SIG-M5 (cell line): Measurements from ENCODE around the gene SEC14L5.

Source experiments
- DNase-seq: peaks from one replicate; lab custom pipeline; 2025; lab: John Stamatoyannopoulos, UW

The SEC14L5 gene

DNA sequence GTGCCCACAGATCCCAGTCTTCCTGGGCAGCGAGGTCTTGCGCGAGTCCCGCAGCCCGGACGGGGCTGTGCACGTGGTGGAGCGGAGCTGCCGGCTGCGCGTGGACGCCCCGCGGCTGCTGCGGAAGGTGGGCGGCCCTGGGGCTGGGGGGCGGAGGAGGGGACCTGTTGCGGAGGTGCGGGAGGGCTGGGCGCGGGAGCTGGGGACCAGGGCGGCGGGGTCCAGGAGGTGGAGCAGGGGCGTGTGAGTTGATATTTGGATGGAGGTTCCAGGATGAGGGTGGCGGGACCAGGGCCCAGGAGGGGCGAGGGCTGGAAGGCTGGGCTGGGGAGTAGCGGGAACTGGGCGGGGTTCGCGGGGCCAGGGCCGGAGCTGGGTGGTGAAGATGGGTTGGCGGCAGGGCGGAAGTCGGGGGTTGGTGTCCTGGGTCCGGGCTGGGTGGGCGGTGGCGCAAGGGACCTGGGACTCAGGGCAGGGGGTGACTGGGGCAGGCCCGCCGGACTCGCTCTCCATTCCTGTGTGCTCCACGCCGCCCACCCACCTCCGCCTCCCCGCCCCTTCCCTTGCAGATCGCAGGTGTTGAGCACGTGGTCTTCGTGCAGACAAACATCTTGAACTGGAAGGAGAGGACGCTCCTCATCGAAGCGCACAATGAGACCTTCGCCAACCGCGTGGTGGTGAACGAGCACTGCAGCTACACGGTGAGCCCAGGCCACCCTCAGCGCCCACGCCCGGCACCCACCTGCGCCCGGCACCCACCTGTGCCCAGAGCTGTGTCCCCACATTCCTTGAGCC, 29.6 kb downstream of the SEC14L5 start:
- no peak for DNase-seq

DNA sequence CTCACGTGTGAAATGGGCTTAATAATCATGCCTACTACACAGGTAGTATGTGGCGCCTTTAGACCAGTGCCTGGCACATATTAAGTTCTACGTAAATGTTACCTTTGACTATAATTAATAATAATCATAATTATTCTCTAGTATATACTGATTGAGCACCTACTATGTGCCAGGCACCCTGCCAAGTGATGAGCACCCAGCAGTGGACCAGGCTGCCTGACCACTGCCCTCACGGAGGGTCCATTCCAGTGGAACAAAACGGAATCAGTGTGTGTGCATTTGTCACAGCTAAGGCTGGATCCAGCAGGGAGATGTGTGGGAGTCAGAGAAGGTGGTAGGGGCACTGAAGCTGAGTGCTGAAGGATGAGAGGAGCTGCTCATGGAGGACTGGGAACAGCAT, 30.5 kb downstream of the SEC14L5 start:
- DNase-seq: no peak

DNA sequence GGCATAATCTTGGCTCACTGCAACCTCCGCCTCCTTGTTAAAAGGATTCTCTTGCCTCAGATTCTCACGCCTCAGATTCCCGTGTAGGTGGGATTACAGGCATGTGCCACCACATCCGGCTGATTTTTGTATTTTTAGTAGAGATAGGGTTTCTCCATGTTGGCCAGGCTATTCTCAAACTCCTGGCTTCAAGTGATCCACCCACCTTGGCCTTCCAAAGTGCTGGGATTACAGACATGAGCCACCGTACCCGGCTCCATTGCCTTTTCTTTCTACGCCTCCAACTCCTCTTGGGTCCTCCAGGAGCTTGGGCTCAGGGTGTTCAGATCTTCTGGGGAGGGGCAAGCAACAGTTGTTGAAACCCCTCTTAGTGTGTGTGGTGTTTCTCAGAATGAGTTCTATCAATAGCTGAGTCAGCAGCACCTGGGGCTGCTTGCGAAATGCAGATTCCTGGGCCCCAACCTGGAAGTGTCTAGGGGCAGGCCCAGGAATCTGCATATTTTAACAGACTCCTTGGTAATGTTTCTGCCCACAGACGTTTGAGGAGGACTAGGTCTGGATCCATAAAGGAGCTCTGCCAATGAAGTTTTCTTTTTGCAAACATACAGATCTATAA, 31.4 kb downstream of the SEC14L5 start:
- no peak for DNase-seq

DNA sequence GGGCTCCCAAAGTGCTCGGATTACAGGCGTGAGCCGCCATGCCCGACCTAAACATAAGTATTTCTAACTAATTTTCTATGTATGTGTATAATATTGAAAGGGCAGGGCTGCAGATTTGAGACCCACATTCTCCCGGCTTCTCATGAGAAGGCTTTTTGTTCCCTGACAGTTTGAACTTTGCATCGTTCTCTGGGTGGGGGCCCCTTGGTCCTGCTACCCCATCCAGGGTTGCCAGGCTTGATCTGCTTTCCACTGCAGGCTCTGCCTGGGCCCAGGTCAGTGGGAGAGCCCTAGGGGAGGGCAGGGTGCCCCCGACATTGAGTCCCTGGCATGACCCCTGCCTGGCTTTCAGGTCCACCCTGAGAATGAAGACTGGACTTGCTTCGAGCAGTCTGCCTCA, 32.3 kb downstream of the SEC14L5 start:
- DNase-seq: no peak

DNA sequence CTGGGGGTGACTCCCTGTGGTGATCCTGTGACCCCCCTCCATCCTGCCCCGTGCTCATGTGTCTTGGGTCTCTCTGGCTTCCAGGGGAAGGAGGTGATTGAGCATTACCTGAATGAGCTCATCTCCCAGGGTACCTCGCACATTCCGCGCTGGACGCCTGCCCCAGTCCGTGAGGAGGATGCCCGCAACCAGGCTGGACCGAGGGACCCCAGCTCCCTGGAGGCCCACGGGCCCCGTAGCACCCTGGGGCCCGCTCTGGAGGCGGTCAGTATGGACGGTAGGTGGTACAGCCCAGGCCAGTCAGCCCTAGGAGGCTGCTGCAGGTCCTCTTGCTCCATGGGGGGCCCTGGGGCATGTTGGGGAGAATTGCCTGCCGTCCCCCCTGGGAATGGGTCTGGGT, 33.6 kb downstream of the SEC14L5 start:
- no peak for DNase-seq

DNA sequence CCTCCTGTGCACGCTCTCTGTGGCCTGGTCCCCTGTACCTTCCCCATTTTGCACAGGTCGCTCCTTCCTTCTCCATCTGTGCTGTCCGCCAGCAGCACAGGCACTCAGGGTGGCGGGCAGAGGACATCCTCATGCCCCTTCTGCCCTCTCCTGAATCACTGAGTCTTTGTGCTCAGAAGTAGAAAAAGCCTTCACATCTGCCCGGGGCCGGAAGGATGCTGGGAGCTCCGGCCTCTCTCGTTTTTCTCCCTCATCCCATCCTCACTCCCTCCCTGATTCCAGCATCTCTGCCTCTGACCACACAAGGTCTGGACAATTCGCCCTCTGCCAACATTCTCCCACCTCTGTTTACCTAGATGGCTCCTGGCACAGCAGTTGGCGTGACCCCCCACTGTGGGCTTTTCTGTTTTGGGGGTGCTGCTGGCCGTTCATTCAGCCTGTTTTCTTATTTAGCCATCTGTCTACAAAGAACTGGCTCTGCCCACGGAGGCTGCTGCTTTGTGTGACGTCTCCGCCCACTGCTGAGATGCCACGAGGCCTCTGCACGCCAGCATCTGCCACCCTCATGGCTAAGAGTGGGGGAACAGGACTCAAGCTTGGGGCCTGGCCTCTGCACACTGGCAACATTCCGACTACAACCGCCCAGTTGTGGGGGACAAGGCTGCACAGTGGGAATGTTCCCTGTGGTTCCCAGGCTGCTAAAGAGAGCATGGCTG, 36.7 kb downstream of the SEC14L5 start:
- DNase-seq: no peak

DNA sequence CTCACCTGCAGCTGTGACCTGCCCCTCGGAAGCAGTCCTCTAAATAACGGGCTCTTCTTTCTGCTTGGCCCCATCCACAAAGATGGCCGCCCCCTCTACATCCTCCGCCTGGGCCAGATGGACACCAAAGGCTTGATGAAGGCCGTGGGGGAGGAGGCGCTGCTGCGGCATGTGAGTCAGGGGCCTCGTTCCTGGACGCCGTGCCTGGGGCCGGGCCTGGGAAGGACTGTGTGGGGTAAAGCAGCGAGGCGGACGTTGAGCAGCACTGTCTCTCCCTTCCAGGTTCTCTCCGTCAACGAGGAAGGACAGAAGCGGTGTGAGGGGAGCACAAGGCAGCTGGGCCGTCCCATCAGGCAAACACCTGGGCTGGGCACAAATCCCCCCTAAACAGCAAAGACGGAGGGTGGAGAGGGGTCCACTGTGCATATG, 42.5 kb downstream of the SEC14L5 start:
- no peak for DNase-seq

DNA sequence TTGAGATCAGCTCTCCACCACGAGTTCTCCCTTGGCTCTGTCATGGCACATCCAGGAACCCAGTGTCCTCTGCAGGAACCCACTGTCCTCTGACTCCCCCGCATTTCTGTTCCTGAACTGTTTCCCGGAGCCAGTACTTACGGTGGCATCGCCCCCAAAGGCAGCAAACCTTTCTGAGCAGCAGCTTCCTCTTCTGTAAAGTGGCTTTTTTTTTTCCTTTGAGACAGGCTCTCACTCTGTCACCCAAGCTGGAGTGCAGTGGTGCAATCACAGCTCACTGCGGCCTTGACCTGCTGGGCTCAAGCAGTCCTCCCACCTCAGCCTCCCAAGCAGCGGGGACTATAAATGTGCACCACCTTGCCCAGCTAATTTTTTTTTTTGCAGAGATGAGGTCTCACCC, 43.4 kb downstream of the SEC14L5 start:
- DNase-seq: no peak

DNA sequence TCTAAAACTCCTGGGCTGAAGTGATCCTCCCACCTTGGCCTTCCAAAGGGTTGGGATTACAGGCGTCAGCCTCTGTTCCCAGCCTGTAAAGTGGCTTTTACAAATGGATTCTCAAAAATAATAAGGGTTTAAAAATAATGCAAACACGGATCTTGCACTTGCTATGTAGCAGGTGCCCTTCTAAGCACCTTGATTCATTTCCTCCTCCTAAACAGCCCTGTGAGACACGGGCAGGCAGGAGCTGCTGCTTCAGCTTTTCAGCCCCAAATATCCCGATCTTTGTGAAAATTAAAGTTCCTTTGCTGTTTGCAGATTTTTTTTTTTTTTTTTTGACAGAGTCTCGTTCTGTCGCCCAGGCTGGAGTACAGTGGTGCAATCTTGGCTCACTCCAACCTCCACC, 43.9 kb downstream of the SEC14L5 start:
- no peak for DNase-seq

DNA sequence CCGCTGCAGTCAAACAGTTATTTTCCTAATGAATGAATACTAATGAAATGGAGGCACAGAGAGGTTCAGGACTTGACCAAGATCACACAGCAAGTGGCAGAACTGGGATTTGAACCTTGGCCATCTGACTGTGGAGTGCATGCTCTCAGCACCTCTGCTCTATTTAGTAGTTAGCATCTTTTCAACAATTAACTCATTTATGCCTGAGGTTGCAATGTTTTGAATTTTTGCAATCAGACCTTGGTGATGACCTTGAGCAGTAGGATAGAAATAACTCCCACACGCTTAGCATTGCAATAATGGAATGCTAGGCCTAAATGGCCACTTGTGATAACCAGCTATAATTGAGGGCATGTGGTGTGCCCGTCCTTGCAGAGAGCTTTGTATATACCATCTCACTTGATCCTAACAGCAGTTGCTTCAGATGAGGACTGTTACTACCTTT, 44.6 kb downstream of the SEC14L5 start:
- no peak for DNase-seq

DNA sequence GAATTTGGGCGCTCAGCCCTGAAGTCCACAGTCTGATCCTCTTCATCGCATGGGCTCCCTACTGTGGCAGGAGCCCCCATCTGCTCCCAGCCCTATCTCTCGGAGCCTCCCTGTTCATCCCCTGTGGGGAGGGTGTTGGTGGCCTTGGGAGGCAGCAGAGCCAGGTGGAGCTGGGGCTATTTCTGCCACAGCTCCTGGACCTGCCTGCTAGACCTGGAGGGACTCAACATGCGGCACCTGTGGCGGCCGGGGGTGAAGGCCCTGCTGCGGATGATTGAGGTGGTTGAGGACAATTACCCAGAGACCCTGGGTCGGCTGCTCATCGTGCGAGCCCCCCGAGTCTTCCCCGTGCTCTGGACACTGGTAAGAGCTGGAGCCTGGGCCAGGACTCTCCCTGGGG, 45.1 kb downstream of the SEC14L5 start:
- no peak for DNase-seq

DNA sequence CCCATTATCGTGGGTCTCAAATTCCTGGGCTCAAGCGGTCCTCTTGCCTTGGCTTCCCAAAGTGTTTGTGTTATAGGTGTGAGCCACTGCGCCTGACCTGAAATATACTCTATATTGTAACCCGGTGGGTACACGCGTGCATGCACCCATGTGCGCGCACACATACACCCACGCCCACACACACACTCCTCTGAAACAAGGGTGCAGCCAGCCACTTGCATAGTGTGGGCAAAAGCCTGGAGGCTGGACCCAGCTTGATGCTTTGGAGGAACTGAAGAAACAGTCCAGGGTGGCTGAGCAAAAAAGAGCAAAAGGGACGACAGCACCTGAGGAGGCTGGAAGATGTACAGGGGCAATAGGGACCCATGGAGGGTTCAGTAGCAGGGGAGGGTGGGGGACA, 45.7 kb downstream of the SEC14L5 start:
- no peak for DNase-seq

DNA sequence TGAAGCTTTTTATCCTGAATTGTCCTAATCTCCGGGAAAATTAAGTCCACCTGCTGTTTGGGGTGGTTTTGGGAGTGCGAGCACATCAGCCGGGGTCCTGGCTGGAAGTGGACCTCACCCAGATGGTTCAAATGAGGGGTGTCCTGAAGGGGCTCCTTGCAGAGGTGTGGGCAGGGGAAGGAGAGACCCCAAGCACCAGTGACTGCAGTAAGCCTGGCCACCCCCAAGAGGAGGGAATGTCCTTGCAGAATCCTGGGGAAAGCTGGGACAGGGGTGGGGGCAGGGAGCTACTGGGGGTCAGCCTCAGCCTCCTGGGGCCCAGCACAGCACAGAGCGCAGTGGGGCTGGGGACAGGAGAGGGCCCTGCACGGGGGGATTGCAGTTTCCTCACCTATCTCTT, 46.2 kb downstream of the SEC14L5 start:
- DNase-seq: no peak

DNA sequence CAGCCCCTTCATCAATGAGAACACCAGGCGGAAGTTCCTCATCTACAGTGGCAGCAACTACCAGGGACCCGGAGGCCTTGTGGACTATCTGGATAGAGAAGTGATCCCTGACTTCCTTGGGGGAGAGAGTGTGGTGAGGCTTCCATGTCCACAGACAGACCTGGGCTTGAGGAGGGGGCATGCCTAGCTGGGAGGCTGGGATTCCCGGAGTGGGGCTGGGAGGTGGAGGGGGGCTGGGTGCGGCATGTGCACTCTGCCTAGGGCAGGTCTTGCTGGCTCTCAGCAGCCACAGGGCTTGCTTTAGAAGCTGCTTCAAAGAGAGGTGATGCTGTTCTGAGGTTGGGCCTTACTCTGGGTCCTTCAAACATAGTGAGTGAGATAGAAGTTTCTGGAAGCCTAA, 47.8 kb downstream of the SEC14L5 start:
- DNase-seq: no peak

DNA sequence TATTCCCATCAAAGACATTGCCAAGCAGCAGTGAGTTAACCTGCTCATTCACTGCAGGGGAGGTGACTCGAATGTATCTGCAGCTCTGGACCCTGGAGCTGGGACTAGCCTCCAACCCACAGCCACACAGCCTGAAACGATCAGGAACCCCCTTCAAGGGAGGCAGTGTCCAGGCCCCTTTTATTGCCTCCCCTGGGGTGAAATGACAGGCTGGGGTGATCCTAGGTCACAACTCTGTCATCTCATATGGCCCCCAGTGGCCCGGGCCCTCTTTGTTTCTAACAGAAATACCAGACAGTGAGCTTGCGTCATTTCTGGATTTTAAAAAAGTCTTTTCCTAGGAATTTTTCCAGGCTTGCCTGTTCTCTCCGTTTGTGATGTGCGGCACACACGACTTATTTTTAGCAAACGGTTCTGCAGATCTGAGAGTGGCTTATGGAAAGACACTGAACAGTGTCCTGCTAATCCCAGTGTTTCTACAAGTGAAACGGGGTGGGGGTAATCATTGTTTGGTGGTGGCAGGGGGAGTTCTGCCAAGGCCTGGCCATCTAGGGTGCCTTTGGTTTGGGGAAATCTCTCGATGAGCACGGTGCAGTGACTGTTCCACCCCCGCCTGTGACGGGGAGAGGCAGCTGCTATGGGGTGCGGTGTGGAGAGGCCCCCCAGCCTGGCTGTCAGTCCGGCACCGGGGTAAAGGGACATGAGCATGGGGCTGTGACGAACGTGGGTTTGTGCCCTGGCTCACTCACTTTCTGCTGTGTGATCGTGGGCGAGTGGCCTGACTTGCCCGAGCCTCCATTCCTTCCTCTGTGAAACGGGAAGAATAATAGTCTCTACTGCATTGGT, 48.4 kb downstream of the SEC14L5 start:
- no peak for DNase-seq

DNA sequence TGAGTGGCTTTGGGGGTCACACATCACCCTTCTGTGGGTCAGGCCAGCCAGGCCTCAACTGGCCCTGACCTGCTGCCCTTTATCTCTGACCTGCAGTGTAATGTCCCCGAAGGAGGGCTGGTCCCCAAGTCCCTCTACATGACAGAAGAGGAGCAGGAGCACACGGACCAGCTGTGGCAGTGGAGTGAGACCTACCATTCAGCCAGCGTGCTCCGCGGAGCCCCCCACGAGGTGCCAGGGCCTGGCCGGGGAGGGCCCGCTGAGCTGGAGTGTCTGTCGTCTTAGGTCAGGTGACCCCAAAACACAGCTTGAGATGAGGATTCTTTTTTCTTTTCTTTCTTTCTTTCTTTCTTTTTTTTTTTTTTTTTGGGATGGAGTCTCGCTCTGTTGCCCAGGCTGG, 49.1 kb downstream of the SEC14L5 start:
- no peak for DNase-seq

DNA sequence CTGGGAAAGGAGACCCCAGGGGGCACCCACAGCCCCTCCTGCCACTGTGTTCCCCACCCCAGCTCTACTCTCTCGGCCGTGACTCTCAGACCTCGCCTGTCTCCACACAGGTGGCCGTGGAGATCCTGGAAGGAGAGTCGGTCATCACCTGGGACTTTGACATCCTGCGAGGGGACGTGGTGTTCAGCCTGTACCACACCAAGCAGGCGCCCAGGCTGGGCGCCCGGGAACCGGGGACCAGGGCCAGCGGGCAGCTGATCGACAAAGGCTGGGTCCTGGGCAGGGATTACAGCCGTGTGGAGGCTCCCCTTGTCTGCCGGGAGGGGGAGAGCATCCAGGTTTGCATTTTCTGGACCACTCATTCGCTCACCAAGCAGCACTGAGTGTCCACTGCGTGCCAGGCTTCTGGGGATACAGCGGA, 50.2 kb downstream of the SEC14L5 start:
- no peak for DNase-seq

DNA sequence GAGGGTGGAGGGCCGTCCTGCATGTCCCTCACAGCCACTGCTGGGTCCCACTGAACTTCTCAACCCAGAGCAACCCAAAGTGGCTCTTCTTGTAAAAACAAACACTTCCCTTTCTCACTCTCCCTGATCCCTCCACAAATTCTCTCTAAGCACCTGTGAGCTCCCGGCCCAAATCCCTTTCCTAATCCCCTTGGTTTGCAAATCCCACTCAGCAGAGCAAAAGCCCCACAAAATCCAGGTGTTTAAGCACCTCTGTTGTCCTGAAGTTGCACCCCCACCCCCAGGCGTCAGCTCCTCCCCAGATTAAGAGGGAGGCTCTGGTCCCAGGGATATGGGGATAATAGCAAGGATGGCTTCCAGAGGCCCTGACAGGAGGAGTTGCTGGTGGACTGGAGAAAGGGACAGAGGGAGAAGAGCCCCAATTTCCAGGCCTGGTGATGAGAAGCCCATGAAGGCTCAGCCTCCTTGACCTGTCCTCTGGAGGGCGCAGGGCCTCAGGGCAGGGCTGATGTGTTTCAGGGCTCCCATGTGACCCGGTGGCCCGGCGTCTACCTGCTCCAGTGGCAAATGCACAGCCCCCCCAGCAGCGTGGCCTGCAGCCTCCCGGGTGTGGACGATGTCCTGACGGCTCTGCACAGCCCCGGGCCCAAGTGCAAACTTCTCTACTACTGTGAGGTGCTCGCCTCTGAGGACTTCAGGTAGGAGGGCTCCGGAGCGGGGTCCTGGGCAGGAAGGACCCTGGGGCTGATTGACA, 52.6 kb downstream of the SEC14L5 start:
- DNase-seq: no peak

DNA sequence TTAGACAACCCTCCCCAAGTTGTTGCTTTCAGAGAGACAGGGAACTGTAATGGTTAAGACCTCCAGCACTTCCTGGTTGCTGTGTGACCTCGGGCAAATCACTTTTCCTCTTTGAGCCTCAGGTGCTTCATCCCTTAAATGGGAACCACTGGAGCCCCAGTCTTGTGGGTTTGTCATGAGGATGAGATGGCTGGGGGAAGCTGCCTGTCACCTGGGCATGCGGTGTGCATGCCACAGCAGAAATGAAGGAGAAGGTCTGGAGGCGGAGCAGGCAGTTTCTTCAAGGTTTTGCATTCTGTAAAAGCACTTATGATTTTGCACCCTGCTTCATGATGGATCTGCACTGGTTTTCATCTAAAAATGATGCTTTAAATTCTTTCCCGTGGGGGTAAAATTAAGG, 53.5 kb downstream of the SEC14L5 start:
- no peak for DNase-seq

DNA sequence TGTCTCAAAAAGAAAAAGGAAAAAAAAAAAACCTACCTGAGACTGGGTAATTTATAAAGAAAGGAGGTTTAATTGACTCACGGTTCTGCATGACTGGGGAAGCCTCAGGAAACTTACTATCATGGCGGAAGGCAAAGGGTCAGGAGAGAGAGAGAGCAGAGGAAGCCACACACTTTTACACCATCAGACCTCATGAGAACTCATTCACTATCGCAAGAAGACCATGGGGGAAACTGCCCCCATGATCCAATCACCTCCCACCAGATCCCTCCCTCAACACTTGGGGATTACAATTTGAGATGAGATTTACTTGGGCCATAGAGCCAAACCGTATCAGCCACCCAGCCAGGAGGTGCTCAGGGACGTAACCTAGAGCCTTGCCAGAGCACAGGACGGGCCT, 54.8 kb downstream of the SEC14L5 start:
- no peak for DNase-seq

DNA sequence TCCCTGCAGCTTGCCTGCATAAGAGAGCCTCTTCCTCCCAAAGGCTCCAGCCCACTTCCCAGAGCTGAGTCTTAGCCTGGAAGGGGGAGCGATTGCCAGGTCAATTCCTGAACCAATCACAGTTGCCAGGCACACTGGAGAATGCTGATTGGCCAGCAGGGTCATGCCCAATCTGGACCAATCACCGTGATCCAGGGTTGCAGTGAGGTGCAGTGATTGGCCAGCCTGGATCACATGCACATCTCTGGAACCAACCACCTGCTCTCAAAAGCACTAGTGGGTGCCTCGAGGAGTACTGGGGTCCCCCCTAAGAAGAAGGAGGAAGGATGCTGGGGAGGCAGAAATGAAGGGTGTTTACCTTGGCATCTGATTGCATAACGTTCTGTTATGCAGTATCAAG, 57.2 kb downstream of the SEC14L5 start:
- no peak for DNase-seq

DNA sequence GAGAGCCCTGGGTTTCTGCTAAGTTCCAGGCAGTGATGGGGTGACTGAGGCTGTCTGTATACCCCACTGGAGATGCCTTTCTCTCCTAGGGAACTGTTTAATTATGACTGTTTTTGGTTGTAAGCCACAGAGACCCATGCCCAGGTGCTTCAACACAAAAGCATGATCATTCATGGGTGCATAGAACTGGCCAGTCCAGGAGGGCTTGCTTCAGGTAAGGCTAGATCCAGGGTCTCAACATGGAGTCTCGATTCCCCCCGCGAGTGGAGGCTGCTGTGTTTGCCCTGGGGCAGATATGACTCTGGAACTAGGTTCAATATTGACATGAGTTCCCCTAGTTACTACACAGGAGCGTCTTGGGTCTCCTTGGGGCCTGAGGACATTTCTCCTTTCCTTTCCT, 57.8 kb downstream of the SEC14L5 start:
- DNase-seq: no peak
